Activated T-cell treated with anti-CD3 and anti-CD28 coated beads for 1 hour (primary cell): ENCODE data around the gene MPI.
"Not testable (repeated sequence)": the region's sequence is repeated elsewhere in the genome, so short reads cannot be mapped to it uniquely, and the experiment has no call there.

Source experiments
- DNase-seq: peaks from one replicate; pipeline ENCODE4 v3.0.0-alpha.2; 2020; ENCODE audit warnings: low read depth

MPI gene

GRCh38 chr15:74864296-74864695, 25.5 kb upstream of the MPI start:
- DNase-seq, result no peak

- no peak for DNase-seq
Observed at GRCh38 chr15:74865316-74865715, 24.5 kb upstream of the MPI start.

- DNase-seq, result no peak
Observed at GRCh38 chr15:74866090-74866489, 23.8 kb upstream of the MPI start.

- no peak for DNase-seq
Observed at GRCh38 chr15:74867466-74868038, 22.3 kb upstream of the MPI start.

GRCh38 chr15:74868059-74868458, 21.8 kb upstream of the MPI start:
- DNase-seq, result no peak

- DNase-seq, result no peak
Observed at GRCh38 chr15:74869372-74869725, 20.5 kb upstream of the MPI start.

- DNase-seq, result no peak
Observed at GRCh38 chr15:74869726-74870407, 20.0 kb upstream of the MPI start.

- no peak for DNase-seq
Observed at GRCh38 chr15:74870436-74871215, 19.2 kb upstream of the MPI start.

- DNase-seq, result no peak
Observed at GRCh38 chr15:74872702-74873035, 17.2 kb upstream of the MPI start.

GRCh38 chr15:74873036-74873755, 16.6 kb upstream of the MPI start, which contains the start of gene SCAMP2:
Gene SCAMP2 (minus strand): TSS chr15:74873365. CDS start chr15:74873255, 110 bp downstream.
- DNase-seq, result peak; percentile 82

- no peak for DNase-seq
Observed at GRCh38 chr15:74873756-74874424, 16.0 kb upstream of the MPI start.

- DNase-seq, result no peak
Observed at GRCh38 chr15:74878273-74878672, 11.6 kb upstream of the MPI start.

- DNase-seq, result no peak
Observed at GRCh38 chr15:74882528-74882927, 7.3 kb upstream of the MPI start.

GRCh38 chr15:74884428-74885223, 5.2 kb upstream of the MPI start:
- DNase-seq, result no peak

GRCh38 chr15:74885461-74885860, 4.4 kb upstream of the MPI start:
- no peak for DNase-seq

- DNase-seq, result not testable (repeated sequence)
Observed at GRCh38 chr15:74887537-74888193, 2.2 kb upstream of the MPI start.

GRCh38 chr15:74888716-74889115, 1.1 kb upstream of the MPI start:
- no peak for DNase-seq

- no peak for DNase-seq
Observed at GRCh38 chr15:74889390-74889882, 406 bp upstream of the MPI start.

GRCh38 chr15:74890665-74890960, 771 bp downstream of the MPI start:
- no peak for DNase-seq

GRCh38 chr15:74891469-74891868, 1.6 kb downstream of the MPI start:
- DNase-seq, result no peak

GRCh38 chr15:74892313-74892712, 2.5 kb downstream of the MPI start:
- no peak for DNase-seq
